Mesenchymal stem cell (in vitro differentiated cells and primary cell): Measurements from ENCODE around the gene LARGE1.
"Not testable (repeated sequence)": the region's sequence is repeated elsewhere in the genome, so short reads cannot be mapped to it uniquely, and the experiment has no call there.

Source experiments
- DNase-seq: peaks from one replicate; pipeline ENCODE4 v3.0.0-alpha.2; 2013
- H2AFZ ChIP-seq: one replicate; pipeline ENCODE4 v1.6.1; 2013; ENCODE audit warnings: low read depth, mild to moderate bottlenecking, control low read depth, inconsistent platforms, low read length, moderate library complexity
- H2AK5ac ChIP-seq: 2 replicates; pipeline ENCODE4 v1.6.1; 2013; ENCODE audit warnings: low read length, moderate library complexity, mild to moderate bottlenecking, inconsistent platforms; ENCODE audit not compliant: severe bottlenecking
- H2BK120ac ChIP-seq: one replicate; pipeline ENCODE4 v1.6.1; 2013; ENCODE audit warnings: low read depth, mild to moderate bottlenecking, inconsistent platforms, low read length, moderate library complexity
- H2BK12ac ChIP-seq, 2 experiments: one replicate each; pipeline ENCODE4 v1.6.1; 2013; ENCODE audit warnings: inconsistent platforms in 2 of 2, low read length in 2 of 2, mild to moderate bottlenecking in 2 of 2, moderate library complexity in 2 of 2, control low read depth in 1 of 2
- H2BK15ac ChIP-seq: one replicate; pipeline ENCODE4 v1.6.1; 2013; ENCODE audit warnings: mild to moderate bottlenecking, low read depth, inconsistent platforms; ENCODE audit not compliant: poor library complexity, severe bottlenecking
- H2BK5ac ChIP-seq: 2 replicates; pipeline ENCODE4 v1.6.1; 2013; ENCODE audit warnings: low read depth, mild to moderate bottlenecking, low read length, control low read depth, inconsistent platforms; ENCODE audit not compliant: poor library complexity, severe bottlenecking
- H3K14ac ChIP-seq, 2 experiments: one replicate each; pipeline ENCODE4 v1.6.1; 2013; ENCODE audit warnings: inconsistent platforms in 2 of 2, low read length in 2 of 2, control low read depth in 1 of 2, mild to moderate bottlenecking in 1 of 2, moderate library complexity in 1 of 2
- H3K18ac ChIP-seq, 2 experiments: one replicate each; pipeline ENCODE4 v1.6.1; 2013; ENCODE audit warnings: inconsistent platforms in 2 of 2, low read length in 2 of 2, control low read depth in 1 of 2, low read depth in 1 of 2, mild to moderate bottlenecking in 1 of 2
- H3K23ac ChIP-seq, 2 experiments: one replicate each; pipeline ENCODE4 v1.6.1; 2013; ENCODE audit warnings: inconsistent platforms in 2 of 2, low read length in 2 of 2, mild to moderate bottlenecking in 2 of 2, moderate library complexity in 2 of 2, control low read depth in 1 of 2
- H3K27ac ChIP-seq: 2 replicates; pipeline ENCODE4 v1.5.1; 2013; ENCODE audit warnings: mild to moderate bottlenecking, moderate library complexity, low read length, control low read depth, inconsistent platforms; ENCODE audit not compliant: poor library complexity, severe bottlenecking
- H3K27me3 ChIP-seq, 2 experiments: 2 replicates each; pipeline versions ENCODE4 v1.6.1 to v1.7.0; 2013; ENCODE audit warnings: low read length in 2 of 2, mild to moderate bottlenecking in 2 of 2, moderate library complexity in 2 of 2, control low read depth in 1 of 2, inconsistent platforms in 1 of 2; ENCODE audit not compliant: control insufficient read depth in 1 of 2, insufficient read depth in 1 of 2
- H3K36me3 ChIP-seq, 2 experiments: 2 replicates each; pipeline versions ENCODE4 v1.6.1 to v1.7.0; 2013; ENCODE audit warnings: low read length in 2 of 2, control low read depth in 1 of 2, inconsistent platforms in 1 of 2, low read depth in 1 of 2, mild to moderate bottlenecking in 1 of 2; ENCODE audit not compliant: insufficient read depth in 2 of 2, control insufficient read depth in 1 of 2
- H3K4ac ChIP-seq, 2 experiments: one replicate each; pipeline ENCODE4 v1.6.1; 2013; ENCODE audit warnings: inconsistent platforms in 2 of 2, low read length in 2 of 2, mild to moderate bottlenecking in 2 of 2, moderate library complexity in 2 of 2, control low read depth in 1 of 2, low read depth in 1 of 2
- H3K4me1 ChIP-seq: 2 replicates; pipeline ENCODE4 v1.6.1; 2013; ENCODE audit warnings: low read depth, low read length, control low read depth; ENCODE audit not compliant: control insufficient read depth, insufficient read depth
- H3K4me2 ChIP-seq: 2 replicates; pipeline ENCODE4 v1.6.1; 2013; ENCODE audit warnings: low read length, mild to moderate bottlenecking, inconsistent platforms; ENCODE audit not compliant: poor library complexity, severe bottlenecking
- H3K4me3 ChIP-seq, 2 experiments: 2 replicates each; pipeline versions ENCODE4 v1.5.1 to v1.7.0; 2013; ENCODE audit warnings: low read length in 2 of 2, mild to moderate bottlenecking in 2 of 2, control low read depth in 1 of 2, low read depth in 1 of 2; ENCODE audit not compliant: insufficient read depth in 1 of 2
- H3K79me1 ChIP-seq: replicated peaks from 2 replicates; pipeline ENCODE4 v1.6.1; 2013; ENCODE audit warnings: mild to moderate bottlenecking, control low read depth, low read length, inconsistent platforms; ENCODE audit not compliant: poor library complexity, severe bottlenecking
- H3K9ac ChIP-seq: 2 replicates; pipeline ENCODE4 v1.7.0; 2013; ENCODE audit warnings: mild to moderate bottlenecking, low read length, moderate library complexity
- H3K9me3 ChIP-seq: 2 replicates; pipeline ENCODE4 v1.7.0; 2013; ENCODE audit warnings: mild to moderate bottlenecking, low read length; ENCODE audit not compliant: control insufficient read depth
- H4K8ac ChIP-seq: one replicate; pipeline ENCODE4 v1.6.1; 2013; ENCODE audit warnings: inconsistent platforms, mild to moderate bottlenecking, low read length, moderate library complexity
- H4K91ac ChIP-seq: one replicate; pipeline ENCODE4 v1.6.1; 2013; ENCODE audit warnings: mild to moderate bottlenecking, low read length, inconsistent platforms
- WGBS: methylation state at CpG from one replicate; pipeline ENCODE4 v1.1.7; 2013; ENCODE audit warnings: mixed read lengths; 5-methylcytosine and 5-hydroxymethylcytosine counted together

The LARGE1 gene

GRCh38 chr22:33461245-33461644 lies 459.0 kb downstream of the LARGE1 start:
- H4K8ac ChIP-seq, H2AK5ac ChIP-seq, H3K9ac ChIP-seq, H3K4ac ChIP-seq, H3K14ac ChIP-seq, H3K9me3 ChIP-seq, H2BK15ac ChIP-seq, H2BK12ac ChIP-seq, H3K27me3 ChIP-seq, H2BK120ac ChIP-seq, H3K4me1 ChIP-seq, DNase-seq, H3K27ac ChIP-seq, H2BK5ac ChIP-seq, H3K79me1 ChIP-seq, H3K23ac ChIP-seq, H3K4me2 ChIP-seq, H4K91ac ChIP-seq, H3K36me3 ChIP-seq, H3K18ac ChIP-seq, H3K4me3 ChIP-seq, H2AFZ ChIP-seq: not testable (repeated sequence)
- no CpG with 5 or more reads among the region's 1 CpG for WGBS

- Histone ChIP-seq H2BK12ac (no peak overlapping the region), H3K27ac (no peak overlapping the region), H3K4me1 (no peaks in the 10 kb centered on the region), H2AK5ac (no peak overlapping the region), H3K79me1 (no peaks in the 10 kb centered on the region), H3K4me2 (no peak overlapping the region), H3K4ac (no peak overlapping the region), H2AFZ (no peak overlapping the region), H3K23ac (no peak overlapping the region), H2BK15ac (no peak overlapping the region), H3K36me3 (no peaks in the 10 kb centered on the region), H3K18ac (no peak overlapping the region), H3K9ac (no peak overlapping the region), H3K4me3 (no peak overlapping the region), H4K8ac (no peak overlapping the region), H2BK5ac (no peak overlapping the region), H4K91ac (no peak overlapping the region), H3K14ac (no peak overlapping the region), H3K9me3 (peaks cover 9% of the 10 kb centered on the region), H3K27me3 (no peaks in the 10 kb centered on the region), H2BK120ac (no peak overlapping the region)
- DNase-seq = no peak
- 92% methylated on average over 6 of the region's 6 CpGs for WGBS
These were observed 461.1 kb downstream of the LARGE1 start for GRCh38 chr22:33459137-33459536.

GRCh38 chr22:33456511-33456910 lies 463.8 kb downstream of the LARGE1 start:
- Histone ChIP-seq H3K18ac (no peak overlapping the region), H3K4me3 (no peak overlapping the region), H4K8ac (no peak overlapping the region), H2BK120ac (no peak overlapping the region), H2AFZ (no peak overlapping the region), H3K9ac (no peak overlapping the region), H3K27me3 (no peaks in the 10 kb centered on the region), H3K4me2 (no peak overlapping the region), H3K14ac (no peak overlapping the region), H3K9me3 (peaks cover under 1% of the 10 kb centered on the region), H2BK15ac (no peak overlapping the region), H3K4me1 (peaks cover 2% of the 10 kb centered on the region), H2AK5ac (no peak overlapping the region), H2BK12ac (no peak overlapping the region), H4K91ac (no peak overlapping the region), H3K79me1 (no peaks in the 10 kb centered on the region), H3K27ac (no peak overlapping the region), H3K23ac (no peak overlapping the region), H2BK5ac (no peak overlapping the region), H3K36me3 (no peaks in the 10 kb centered on the region), H3K4ac (no peak overlapping the region)
- 97% methylated on average over 1 of the region's 1 CpG for WGBS
- no peak for DNase-seq

GRCh38 chr22:33455036-33455435 lies 465.2 kb downstream of the LARGE1 start:
- Histone ChIP-seq H3K36me3 (no peaks in the 10 kb centered on the region), H3K4ac (no peak overlapping the region), H3K4me1 (peaks cover 2% of the 10 kb centered on the region), H3K27ac (no peak overlapping the region), H2AFZ (no peak overlapping the region), H3K79me1 (no peaks in the 10 kb centered on the region), H3K9ac (no peak overlapping the region), H3K23ac (no peak overlapping the region), H3K18ac (no peak overlapping the region), H3K4me3 (no peak overlapping the region), H2BK15ac (no peak overlapping the region), H2BK120ac (no peak overlapping the region), H3K4me2 (no peak overlapping the region), H4K91ac (no peak overlapping the region), H3K9me3 (no peaks in the 10 kb centered on the region), H4K8ac (no peak overlapping the region), H3K27me3 (no peaks in the 10 kb centered on the region), H2BK5ac (no peak overlapping the region), H3K14ac (no peak overlapping the region), H2BK12ac (no peak overlapping the region), H2AK5ac (no peak overlapping the region)
- DNase-seq = no peak
- WGBS = 80% methylated on average over 1 of the region's 1 CpG
